AG10803 (cell line): ENCODE measurements around the gene ALOX15B.

ENCODE experiments used
- DNase-seq: peaks from one replicate; pipeline ENCODE4 v3.0.0; 2010; ENCODE audit warnings: low read depth
- H3K4me3 ChIP-seq: 2 replicates; pipeline ENCODE4 v1.5.1; 2011; ENCODE audit warnings: mild to moderate bottlenecking, low read length, control low read depth
- CTCF ChIP-seq: conservative IDR thresholded peaks from 2 replicates; pipeline ENCODE4 v1.5.1; 2011; ENCODE audit warnings: mild to moderate bottlenecking, low read length, control low read depth, inconsistent platforms

ALOX15B gene

DNA sequence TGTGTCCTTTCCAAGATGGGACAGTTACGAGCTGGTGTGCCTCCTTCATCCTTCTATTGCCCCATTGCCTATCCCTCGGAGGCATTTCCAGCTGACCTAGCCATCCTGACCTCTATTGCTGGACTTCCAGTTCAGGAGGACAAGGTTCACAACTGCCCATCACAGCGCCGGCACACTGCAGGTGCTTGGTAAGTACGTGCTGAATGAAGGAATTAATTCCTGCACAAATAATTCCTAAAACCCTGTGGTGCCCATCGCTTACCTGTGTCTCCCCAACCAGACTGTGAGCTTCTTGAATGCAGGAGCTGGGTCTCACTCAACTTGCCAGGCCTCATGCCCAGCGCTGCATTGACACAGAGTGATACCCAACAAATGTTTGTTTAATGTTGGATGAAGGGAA lies 13.0 kb downstream of the ALOX15B start:
- H3K4me3 ChIP-seq: no peak overlapping the region
- no peak for DNase-seq
- no peak for TF ChIP-seq CTCF

- no peak overlapping the region for H3K4me3 ChIP-seq
- no peak for TF ChIP-seq CTCF
- DNase-seq: no peak
Measured at GRCh38 chr17:8052256-8053252, 13.7 kb downstream of the ALOX15B start.

DNA sequence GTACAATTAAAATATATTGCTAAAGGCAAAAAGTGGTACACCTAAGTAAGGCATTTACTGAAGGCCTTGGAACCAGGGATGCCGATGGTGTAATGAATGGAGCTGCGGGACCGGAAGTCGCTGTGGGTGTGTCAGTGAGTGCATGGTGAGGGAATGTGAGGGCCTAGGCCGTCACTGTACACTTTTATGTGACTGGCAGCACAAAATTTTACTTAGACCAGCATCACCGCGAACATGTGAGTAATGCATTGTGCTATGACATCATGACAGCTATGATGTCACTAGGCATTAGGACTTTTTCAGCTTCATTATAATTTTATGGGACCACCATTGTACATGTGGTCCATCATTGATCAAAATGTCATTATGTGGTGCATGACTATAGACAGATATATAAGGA lies 14.7 kb downstream of the ALOX15B start:
- TF ChIP-seq CTCF: no peak
- DNase-seq: peak; percentile 12

GRCh38 chr17:8055851-8056231 lies 17.0 kb downstream of the ALOX15B start:
- no peak for TF ChIP-seq CTCF
- no peak for DNase-seq
- H3K4me3 ChIP-seq: no peak overlapping the region

More for the DNA sequence above, 14.7 kb downstream of the ALOX15B start:
- no peak overlapping the region for H3K4me3 ChIP-seq

GRCh38 chr17:8056232-8056975 lies 17.5 kb downstream of the ALOX15B start:
- no peak overlapping the region for H3K4me3 ChIP-seq
- DNase-seq: peak; percentile 63
- TF ChIP-seq CTCF: no peak

GRCh38 chr17:8056976-8057625 lies 18.2 kb downstream of the ALOX15B start:
- no peak for TF ChIP-seq CTCF
- DNase-seq: no peak

More at GRCh38 chr17:8056976-8057625, 18.2 kb downstream of the ALOX15B start:
- no peak overlapping the region for H3K4me3 ChIP-seq
